Ascending aorta (tissue), 2 donors: Measurements from ENCODE around the gene COQ7. TPM values are rescaled to one million over a fixed set of nuclear protein-coding genes. Genes with fewer than 3 reads are reported as not detected.

Experiments used
- DNase-seq, 2 donors: peaks; one replicate each; pipeline ENCODE4 v3.0.0-alpha.2; 2019; ENCODE audit warnings: low spot score in 2 of 2
- H3K27ac ChIP-seq, 2 donors: fragments of 200-600 bp; sonication (generic); one replicate each; pipeline ENCODE4 v1.5.1; 2016 to 2017; ENCODE audit warnings: mild to moderate bottlenecking in 1 of 2
- H3K27me3 ChIP-seq: fragments of 200-600 bp; sonication (generic); one replicate; pipeline ENCODE4 v1.5.1; 2017
- H3K36me3 ChIP-seq, 2 donors: fragments of 200-600 bp; sonication (generic); one replicate each; pipeline ENCODE4 v1.5.1; 2016
- H3K4me1 ChIP-seq, 2 donors: fragments of 200-600 bp; sonication (generic); one replicate each; pipeline ENCODE4 v1.5.1; 2016 to 2017; ENCODE audit warnings: mild to moderate bottlenecking in 1 of 2
- H3K4me3 ChIP-seq, 2 donors: fragments of 200-600 bp; sonication (generic); one replicate each; pipeline ENCODE4 v1.5.1; 2016 to 2017; ENCODE audit warnings: mild to moderate bottlenecking in 1 of 2
- H3K9me3 ChIP-seq, 2 donors: fragments of 200-600 bp; sonication (generic); one replicate each; pipeline ENCODE4 v1.5.1; 2016
- intact Hi-C: fragments of 100-400 bp; cut with DNase I; formaldehyde crosslinking; loops from one replicate; pipeline ENCODE4 v1.15.1; 2023
- total RNA-seq: library from RNA; depleted of rRNA; stranded (reverse); fragments of >200 nt; gene quantifications from one replicate; pipeline ENCODE4 v1.1.0, GENCODE V29; 2016
- TF ChIP-seq, protein P1 (sequence below), 3 experiments: fragments of 200-600 bp in 2 of 3; fragments of 450-650 bp in 1 of 3; sonication (generic) in 2 of 3; IDR thresholded peaks; one replicate each; pipeline ENCODE4 v1.5.1; 2016 to 2019; ENCODE audit warnings: antibody characterized with exemption in 3 of 3, mild to moderate bottlenecking in 1 of 3, moderate library complexity in 1 of 3

COQ7 gene
- total RNA-seq, 1 donor from 2014 or later = 3.1 TPM

GRCh38 chr16:19126300-19126699 lies 58.9 kb downstream of the COQ7 start:
- Histone ChIP-seq H3K9me3 (no peaks in the 10 kb centered on the region), H3K27me3 (no peaks in the 10 kb centered on the region), H3K27ac (no peak overlapping the region), H3K36me3 (peaks cover 5 to 6% of the 10 kb centered on the region in 2 donors), H3K4me1 (no peaks in the 10 kb centered on the region), H3K4me3 (no peak overlapping the region)
- TF ChIP-seq, protein P1, sequence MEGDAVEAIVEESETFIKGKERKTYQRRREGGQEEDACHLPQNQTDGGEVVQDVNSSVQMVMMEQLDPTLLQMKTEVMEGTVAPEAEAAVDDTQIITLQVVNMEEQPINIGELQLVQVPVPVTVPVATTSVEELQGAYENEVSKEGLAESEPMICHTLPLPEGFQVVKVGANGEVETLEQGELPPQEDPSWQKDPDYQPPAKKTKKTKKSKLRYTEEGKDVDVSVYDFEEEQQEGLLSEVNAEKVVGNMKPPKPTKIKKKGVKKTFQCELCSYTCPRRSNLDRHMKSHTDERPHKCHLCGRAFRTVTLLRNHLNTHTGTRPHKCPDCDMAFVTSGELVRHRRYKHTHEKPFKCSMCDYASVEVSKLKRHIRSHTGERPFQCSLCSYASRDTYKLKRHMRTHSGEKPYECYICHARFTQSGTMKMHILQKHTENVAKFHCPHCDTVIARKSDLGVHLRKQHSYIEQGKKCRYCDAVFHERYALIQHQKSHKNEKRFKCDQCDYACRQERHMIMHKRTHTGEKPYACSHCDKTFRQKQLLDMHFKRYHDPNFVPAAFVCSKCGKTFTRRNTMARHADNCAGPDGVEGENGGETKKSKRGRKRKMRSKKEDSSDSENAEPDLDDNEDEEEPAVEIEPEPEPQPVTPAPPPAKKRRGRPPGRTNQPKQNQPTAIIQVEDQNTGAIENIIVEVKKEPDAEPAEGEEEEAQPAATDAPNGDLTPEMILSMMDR (IDR thresholded peaks at IDR 0.05) = no peak
- intact Hi-C loops = no loop called here
- no peak for DNase-seq

- H3K27me3 ChIP-seq = no peaks in the 10 kb centered on the region
- no peaks in the 10 kb centered on the region for H3K9me3 ChIP-seq
- intact Hi-C loops = no loop called here
- no peak for DNase-seq
- TF ChIP-seq, protein P1 (IDR thresholded peaks at IDR 0.05) = no peak
- H3K4me3 ChIP-seq = no peak overlapping the region
- H3K27ac ChIP-seq = no peak overlapping the region
- no peaks in the 10 kb centered on the region for H3K36me3 ChIP-seq
- no peaks in the 10 kb centered on the region for H3K4me1 ChIP-seq
Observed at GRCh38 chr16:19127205-19127604, 59.8 kb downstream of the COQ7 start.

- no peak for DNase-seq
- Histone ChIP-seq H3K4me3 (no peak overlapping the region), H3K36me3 (no peaks in the 10 kb centered on the region), H3K4me1 (no peaks in the 10 kb centered on the region), H3K27ac (no peak overlapping the region), H3K9me3 (no peaks in the 10 kb centered on the region), H3K27me3 (no peaks in the 10 kb centered on the region)
- TF ChIP-seq, protein P1 (IDR thresholded peaks at IDR 0.05) = no peak
- intact Hi-C loops = no loop called here
Observed at GRCh38 chr16:19127674-19128131, 60.3 kb downstream of the COQ7 start.

DNA sequence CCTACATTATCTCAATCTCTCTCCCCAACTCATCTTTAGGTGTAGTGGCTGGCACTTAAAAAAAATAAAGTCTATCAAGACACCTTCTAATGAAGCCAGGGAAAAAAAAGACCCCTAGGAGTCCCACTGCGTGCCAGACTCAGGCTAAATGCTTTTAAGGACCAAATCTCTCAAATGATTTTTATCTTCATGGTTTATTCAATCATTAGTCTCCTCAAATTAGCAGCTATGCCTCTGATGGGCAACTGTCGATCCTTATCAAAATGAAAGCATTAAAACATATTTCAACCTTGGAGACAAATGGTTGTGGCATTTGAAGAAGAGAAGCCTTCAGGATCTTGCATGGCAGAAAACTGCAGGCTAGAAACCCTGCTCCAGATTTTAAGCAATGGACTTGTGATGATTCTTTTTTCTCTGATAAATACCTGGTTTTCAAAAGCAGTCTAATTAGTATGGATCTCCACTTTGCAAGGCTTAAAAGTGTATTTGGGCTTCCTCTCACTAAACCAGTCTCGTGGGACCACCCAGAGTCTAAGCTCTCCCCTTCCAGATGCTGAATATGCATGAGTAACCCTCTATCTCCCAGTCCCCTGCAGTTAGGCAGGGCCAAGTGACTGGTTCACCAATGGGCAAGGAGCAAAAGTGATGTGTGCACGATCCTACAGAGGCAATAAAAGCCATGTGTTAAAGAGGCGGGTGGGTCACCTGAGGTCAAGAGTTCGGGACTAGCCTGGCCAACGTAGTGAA lies 61.2 kb downstream of the COQ7 start:
- Histone ChIP-seq H3K36me3 (no peaks in the 10 kb centered on the region), H3K4me3 (no peak overlapping the region), H3K27me3 (no peaks in the 10 kb centered on the region), H3K9me3 (no peaks in the 10 kb centered on the region), H3K4me1 (no peaks in the 10 kb centered on the region), H3K27ac (no peak overlapping the region)
- TF ChIP-seq, protein P1 (IDR thresholded peaks at IDR 0.05) = no peak
- intact Hi-C loops = no loop called here
- DNase-seq = no peak

Other genes with a start within 250 kb of the COQ7 start
- gene SMG1, start 141.2 kb upstream of the COQ7 start, total RNA-seq = 48.3 TPM
- gene TMC7, start 83.7 kb upstream of the COQ7 start, total RNA-seq = 10.0 TPM
- 94.5 TPM for gene ITPRIPL2, start 46.4 kb downstream of the COQ7 start, total RNA-seq
- gene SYT17, start 100.6 kb downstream of the COQ7 start, total RNA-seq = 2.4 TPM
- not detected for gene CLEC19A, start 218.1 kb downstream of the COQ7 start, total RNA-seq